ENCODE results near the gene DAB2.

The DAB2 gene

DNA sequence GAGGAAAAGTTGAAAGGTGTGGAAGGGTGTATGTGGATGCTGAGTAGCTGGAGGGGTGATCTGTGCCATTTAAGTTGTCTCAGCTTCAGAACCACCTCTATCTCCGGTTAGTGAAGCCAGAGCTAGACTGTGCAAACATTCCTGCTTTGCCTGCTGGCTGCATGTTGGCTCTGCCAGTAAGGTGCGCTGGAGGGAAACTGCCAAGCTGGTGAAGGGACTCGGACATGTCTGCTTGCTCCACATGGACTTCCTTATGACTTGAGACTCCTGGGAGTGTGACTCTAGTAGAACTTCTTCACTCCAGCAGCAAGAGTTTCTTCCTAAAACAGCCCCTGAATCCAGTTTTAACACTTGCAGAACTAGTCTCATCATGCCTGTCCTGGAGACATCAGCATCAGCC lies 27.9 kb downstream of the DAB2 start:
- H3K4me3 ChIP-seq (ENCODE audit: low read depth in 1 of 5, low read length in 5 of 5), result no peak overlapping the region
- H3K27me3 ChIP-seq (ENCODE audit: control insufficient read depth in 5 of 5, insufficient read depth in 4 of 5, low read length in 5 of 5), result no peaks in the 10 kb centered on the region
- peaks cover 2 to 64% (median 49%) of the 10 kb centered on the region in 5 donors for H3K4me1 ChIP-seq (ENCODE audit: control insufficient read depth in 5 of 5, insufficient read depth in 5 of 5, low read length in 5 of 5)
- peak overlapping the region; percentile 96 for H3K27ac ChIP-seq (ENCODE audit: low read depth, low read length)
- no peaks in the 10 kb centered on the region for H3K9me3 ChIP-seq (ENCODE audit: control insufficient read depth in 5 of 5, low read length in 5 of 5)
- H3K36me3 ChIP-seq (ENCODE audit: control insufficient read depth in 5 of 5, insufficient read depth in 5 of 5, low read length in 5 of 5), result peaks cover 15 to 37% (median 33%) of the 10 kb centered on the region in 5 donors
- peak overlapping the region in 1 of 5 donors; percentile 8 for H3K9ac ChIP-seq (ENCODE audit: low read length in 5 of 5)

DNA sequence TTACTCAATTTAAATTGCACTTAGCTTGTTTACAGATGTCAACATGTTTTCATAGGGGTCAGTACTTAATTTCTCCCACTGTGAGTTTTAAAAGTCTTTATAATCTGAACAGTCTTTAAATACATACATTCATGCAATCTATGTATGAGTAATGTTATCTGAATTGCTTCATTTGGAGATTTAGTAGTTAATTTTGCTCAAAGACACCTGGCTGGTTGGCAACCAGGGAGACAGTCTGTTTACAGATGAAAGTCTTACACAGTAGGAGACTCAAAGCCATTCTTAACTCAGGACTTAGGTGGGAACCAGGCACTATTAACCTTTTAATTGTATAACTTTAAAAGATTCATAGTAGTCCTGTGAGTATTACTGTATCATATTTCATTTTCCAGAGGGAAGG lies 29.3 kb downstream of the DAB2 start:
- Histone ChIP-seq H3K27me3 (ENCODE audit: control insufficient read depth in 5 of 5, insufficient read depth in 4 of 5, low read length in 5 of 5) (no peaks in the 10 kb centered on the region), H3K27ac (ENCODE audit: low read depth, low read length) (peak overlapping the region; percentile 57)

GRCh38 chr5:39394946-39395345 lies 29.8 kb downstream of the DAB2 start:
- H3K4me1 ChIP-seq (ENCODE audit: control insufficient read depth in 5 of 5, insufficient read depth in 5 of 5, low read length in 5 of 5), result peaks cover 1 to 50% (median 33%) of the 10 kb centered on the region in 5 donors
- H3K36me3 ChIP-seq (ENCODE audit: control insufficient read depth in 5 of 5, insufficient read depth in 5 of 5, low read length in 5 of 5), result peaks cover 31 to 55% (median 51%) of the 10 kb centered on the region in 5 donors
- peak overlapping the region; percentile 61 for H3K27ac ChIP-seq (ENCODE audit: low read depth, low read length)
- no peak overlapping the region for H3K4me3 ChIP-seq (ENCODE audit: low read depth in 1 of 5, low read length in 5 of 5)
- H3K27me3 ChIP-seq (ENCODE audit: control insufficient read depth in 5 of 5, insufficient read depth in 4 of 5, low read length in 5 of 5), result no peaks in the 10 kb centered on the region
- no peaks in the 10 kb centered on the region for H3K9me3 ChIP-seq (ENCODE audit: control insufficient read depth in 5 of 5, low read length in 5 of 5)
- peak overlapping the region in 3 of 5 donors; percentile 42 to 47 (median 45) for H3K9ac ChIP-seq (ENCODE audit: low read length in 5 of 5)

More for the DNA sequence above, 29.3 kb downstream of the DAB2 start:
- Histone ChIP-seq H3K36me3 (ENCODE audit: control insufficient read depth in 5 of 5, insufficient read depth in 5 of 5, low read length in 5 of 5) (peaks cover 27 to 49% (median 45%) of the 10 kb centered on the region in 5 donors), H3K4me1 (ENCODE audit: control insufficient read depth in 5 of 5, insufficient read depth in 5 of 5, low read length in 5 of 5) (peaks cover 2 to 55% (median 39%) of the 10 kb centered on the region in 5 donors), H3K9ac (ENCODE audit: low read length in 5 of 5) (peak overlapping the region in 3 of 5 donors; percentile 42 to 47 (median 45)), H3K4me3 (ENCODE audit: low read depth in 1 of 5, low read length in 5 of 5) (no peak overlapping the region), H3K9me3 (ENCODE audit: control insufficient read depth in 5 of 5, low read length in 5 of 5) (no peaks in the 10 kb centered on the region)

- Histone ChIP-seq H3K36me3 (ENCODE audit: control insufficient read depth in 5 of 5, insufficient read depth in 5 of 5, low read length in 5 of 5) (peaks cover 53 to 76% (median 67%) of the 10 kb centered on the region in 5 donors), H3K27ac (ENCODE audit: low read depth, low read length) (no peak overlapping the region), H3K27me3 (ENCODE audit: control insufficient read depth in 5 of 5, insufficient read depth in 4 of 5, low read length in 5 of 5) (no peaks in the 10 kb centered on the region), H3K9me3 (ENCODE audit: control insufficient read depth in 5 of 5, low read length in 5 of 5) (no peaks in the 10 kb centered on the region), H3K4me3 (ENCODE audit: low read depth in 1 of 5, low read length in 5 of 5) (no peak overlapping the region), H3K9ac (ENCODE audit: low read length in 5 of 5) (no peak overlapping the region), H3K4me1 (ENCODE audit: control insufficient read depth in 5 of 5, insufficient read depth in 5 of 5, low read length in 5 of 5) (peaks cover 0 to 16% (median 14%) of the 10 kb centered on the region in 5 donors)
Observed at GRCh38 chr5:39390945-39391344, 33.8 kb downstream of the DAB2 start.

- H3K27me3 ChIP-seq (ENCODE audit: control insufficient read depth in 5 of 5, insufficient read depth in 4 of 5, low read length in 5 of 5), result no peaks in the 10 kb centered on the region
- no peaks in the 10 kb centered on the region for H3K4me1 ChIP-seq (ENCODE audit: control insufficient read depth in 5 of 5, insufficient read depth in 5 of 5, low read length in 5 of 5)
- no peak overlapping the region for H3K27ac ChIP-seq (ENCODE audit: low read depth, low read length)
- H3K4me3 ChIP-seq (ENCODE audit: low read depth in 1 of 5, low read length in 5 of 5), result no peak overlapping the region
- no peaks in the 10 kb centered on the region for H3K9me3 ChIP-seq (ENCODE audit: control insufficient read depth in 5 of 5, low read length in 5 of 5)
- H3K9ac ChIP-seq (ENCODE audit: low read length in 5 of 5), result no peak overlapping the region
- peaks cover 63 to 84% (median 77%) of the 10 kb centered on the region in 5 donors for H3K36me3 ChIP-seq (ENCODE audit: control insufficient read depth in 5 of 5, insufficient read depth in 5 of 5, low read length in 5 of 5)
Observed at GRCh38 chr5:39387293-39387692, 37.5 kb downstream of the DAB2 start.

- H3K9ac ChIP-seq (ENCODE audit: low read length in 5 of 5), result no peak overlapping the region
- H3K9me3 ChIP-seq (ENCODE audit: control insufficient read depth in 5 of 5, low read length in 5 of 5), result no peaks in the 10 kb centered on the region
- H3K27me3 ChIP-seq (ENCODE audit: control insufficient read depth in 5 of 5, insufficient read depth in 4 of 5, low read length in 5 of 5), result no peaks in the 10 kb centered on the region
- H3K4me1 ChIP-seq (ENCODE audit: control insufficient read depth in 5 of 5, insufficient read depth in 5 of 5, low read length in 5 of 5), result no peaks in the 10 kb centered on the region
- no peak overlapping the region for H3K27ac ChIP-seq (ENCODE audit: low read depth, low read length)
- H3K4me3 ChIP-seq (ENCODE audit: low read depth in 1 of 5, low read length in 5 of 5), result no peak overlapping the region
- H3K36me3 ChIP-seq (ENCODE audit: control insufficient read depth in 5 of 5, insufficient read depth in 5 of 5, low read length in 5 of 5), result peaks cover 64 to 85% (median 75%) of the 10 kb centered on the region in 5 donors
Observed at GRCh38 chr5:39384271-39384670, 40.5 kb downstream of the DAB2 start.

GRCh38 chr5:39381376-39381775 lies 43.4 kb downstream of the DAB2 start:
- no peak overlapping the region for H3K9ac ChIP-seq (ENCODE audit: low read length in 5 of 5)
- no peaks in the 10 kb centered on the region for H3K4me1 ChIP-seq (ENCODE audit: control insufficient read depth in 5 of 5, insufficient read depth in 5 of 5, low read length in 5 of 5)
- no peak overlapping the region for H3K4me3 ChIP-seq (ENCODE audit: low read depth in 1 of 5, low read length in 5 of 5)
- no peaks in the 10 kb centered on the region for H3K27me3 ChIP-seq (ENCODE audit: control insufficient read depth in 5 of 5, insufficient read depth in 4 of 5, low read length in 5 of 5)
- no peaks in the 10 kb centered on the region for H3K9me3 ChIP-seq (ENCODE audit: control insufficient read depth in 5 of 5, low read length in 5 of 5)
- peaks cover 46 to 86% (median 74%) of the 10 kb centered on the region in 5 donors for H3K36me3 ChIP-seq (ENCODE audit: control insufficient read depth in 5 of 5, insufficient read depth in 5 of 5, low read length in 5 of 5)
- H3K27ac ChIP-seq (ENCODE audit: low read depth, low read length), result no peak overlapping the region

DNA sequence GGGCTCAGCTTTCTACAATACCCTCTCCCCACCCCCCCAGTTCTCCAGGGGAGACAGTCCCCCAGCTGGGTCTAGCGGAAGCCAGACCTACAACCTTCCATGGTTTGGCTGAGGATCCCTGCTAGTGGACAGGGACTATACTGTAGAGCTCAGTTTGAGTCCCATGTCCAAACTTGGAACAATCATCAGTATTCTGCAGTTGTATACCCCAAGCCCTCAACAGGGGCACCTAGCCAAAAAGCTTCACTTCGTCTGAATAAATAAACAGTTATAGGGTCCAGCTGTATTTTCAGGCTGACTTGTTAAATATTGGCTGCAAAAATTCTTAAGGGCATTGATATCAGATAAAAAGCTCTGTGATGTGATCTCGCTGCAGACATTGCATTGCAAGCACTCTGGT lies 45.1 kb downstream of the DAB2 start:
- Histone ChIP-seq H3K36me3 (ENCODE audit: control insufficient read depth in 5 of 5, insufficient read depth in 5 of 5, low read length in 5 of 5) (peaks cover 48 to 91% (median 77%) of the 10 kb centered on the region in 5 donors), H3K4me1 (ENCODE audit: control insufficient read depth in 5 of 5, insufficient read depth in 5 of 5, low read length in 5 of 5) (no peaks in the 10 kb centered on the region), H3K27ac (ENCODE audit: low read depth, low read length) (no peak overlapping the region), H3K9me3 (ENCODE audit: control insufficient read depth in 5 of 5, low read length in 5 of 5) (no peaks in the 10 kb centered on the region), H3K9ac (ENCODE audit: low read length in 5 of 5) (no peak overlapping the region), H3K27me3 (ENCODE audit: control insufficient read depth in 5 of 5, insufficient read depth in 4 of 5, low read length in 5 of 5) (no peaks in the 10 kb centered on the region), H3K4me3 (ENCODE audit: low read depth in 1 of 5, low read length in 5 of 5) (no peak overlapping the region)

DNA sequence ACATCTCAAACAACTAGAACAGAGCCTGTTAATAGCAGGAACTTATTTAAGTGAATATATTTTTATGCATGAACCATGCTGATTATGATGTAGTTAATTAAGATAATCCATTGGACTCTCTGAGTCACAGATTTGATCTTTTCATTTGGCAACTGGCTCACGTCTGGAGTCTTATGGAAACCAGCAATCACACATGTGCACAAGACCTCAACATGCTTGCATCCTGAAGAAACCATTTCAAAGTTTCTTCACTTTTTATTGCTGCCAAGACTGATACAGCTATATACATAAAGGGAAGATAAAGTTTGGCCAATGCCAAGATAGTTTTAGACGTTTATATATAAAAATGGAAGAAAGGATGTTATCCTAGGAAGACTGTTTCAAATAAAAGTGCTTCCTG lies 47.2 kb downstream of the DAB2 start:
- H3K36me3 ChIP-seq (ENCODE audit: control insufficient read depth in 5 of 5, insufficient read depth in 5 of 5, low read length in 5 of 5), result peaks cover 51 to 97% (median 86%) of the 10 kb centered on the region in 5 donors
- H3K9me3 ChIP-seq (ENCODE audit: control insufficient read depth in 5 of 5, low read length in 5 of 5), result no peaks in the 10 kb centered on the region
- no peak overlapping the region for H3K4me3 ChIP-seq (ENCODE audit: low read depth in 1 of 5, low read length in 5 of 5)
- H3K4me1 ChIP-seq (ENCODE audit: control insufficient read depth in 5 of 5, insufficient read depth in 5 of 5, low read length in 5 of 5), result no peaks in the 10 kb centered on the region
- H3K9ac ChIP-seq (ENCODE audit: low read length in 5 of 5), result no peak overlapping the region
- H3K27me3 ChIP-seq (ENCODE audit: control insufficient read depth in 5 of 5, insufficient read depth in 4 of 5, low read length in 5 of 5), result no peaks in the 10 kb centered on the region
- H3K27ac ChIP-seq (ENCODE audit: low read depth, low read length), result no peak overlapping the region

GRCh38 chr5:39376293-39376714 lies 48.5 kb downstream of the DAB2 start:
- H3K9ac ChIP-seq (ENCODE audit: low read length in 5 of 5), result no peak overlapping the region
- H3K4me3 ChIP-seq (ENCODE audit: low read depth in 1 of 5, low read length in 5 of 5), result no peak overlapping the region
- H3K4me1 ChIP-seq (ENCODE audit: control insufficient read depth in 5 of 5, insufficient read depth in 5 of 5, low read length in 5 of 5), result no peaks in the 10 kb centered on the region
- no peaks in the 10 kb centered on the region for H3K9me3 ChIP-seq (ENCODE audit: control insufficient read depth in 5 of 5, low read length in 5 of 5)
- H3K27me3 ChIP-seq (ENCODE audit: control insufficient read depth in 5 of 5, insufficient read depth in 4 of 5, low read length in 5 of 5), result no peaks in the 10 kb centered on the region
- H3K27ac ChIP-seq (ENCODE audit: low read depth, low read length), result no peak overlapping the region
- peaks cover 52 to 97% (median 85%) of the 10 kb centered on the region in 5 donors for H3K36me3 ChIP-seq (ENCODE audit: control insufficient read depth in 5 of 5, insufficient read depth in 5 of 5, low read length in 5 of 5)
